Left kidney (tissue), 2 donors: ENCODE results near the gene EIF4E2. TPM values are rescaled to one million over a fixed set of nuclear protein-coding genes. Genes with fewer than 3 reads are reported as not detected.
"Not testable (repeated sequence)": the region's sequence is repeated elsewhere in the genome, so short reads cannot be mapped to it uniquely, and the experiment has no call there.

Experiments
- DNase-seq: peaks from one replicate; pipeline ENCODE4 v3.0.0-alpha.2; 2013
- polyA plus RNA-seq: library from polyadenylated mRNA; unstranded; fragments of 120-200 nt; gene quantifications from one replicate; pipeline ENCODE4 v1.2.1, GENCODE V29; 2013; ENCODE audit not compliant: insufficient read length

Gene EIF4E2
- polyA plus RNA-seq, 1 donor, result 105 TPM

GRCh38 chr2:232520489-232520888, 30.0 kb upstream of the EIF4E2 start:
- DNase-seq, result no peak

- no peak for DNase-seq
These were observed 29.4 kb upstream of the EIF4E2 start for GRCh38 chr2:232521098-232521497.

- no peak for DNase-seq
These were observed 28.4 kb upstream of the EIF4E2 start for GRCh38 chr2:232521959-232522622.

- no peak for DNase-seq
These were observed 27.7 kb upstream of the EIF4E2 start for GRCh38 chr2:232522623-232523401.

- DNase-seq, result no peak
These were observed 27.1 kb upstream of the EIF4E2 start for GRCh38 chr2:232523402-232523681.

GRCh38 chr2:232523682-232524597, 26.5 kb upstream of the EIF4E2 start:
- DNase-seq, result no peak

- no peak for DNase-seq
These were observed 25.7 kb upstream of the EIF4E2 start for GRCh38 chr2:232524771-232525170.

GRCh38 chr2:232525199-232525598, 25.3 kb upstream of the EIF4E2 start:
- DNase-seq, result no peak

- no peak for DNase-seq
These were observed 24.6 kb upstream of the EIF4E2 start, which contains the start of gene CHRND for GRCh38 chr2:232525791-232526371. Gene CHRND, plus strand, starts transcription at chr2:232526160. Its CDS starts 56 bp downstream, at chr2:232526216.

GRCh38 chr2:232526372-232526941, 24.0 kb upstream of the EIF4E2 start:
- no peak for DNase-seq

- no peak for DNase-seq
These were observed 22.5 kb upstream of the EIF4E2 start for GRCh38 chr2:232527905-232528470.

GRCh38 chr2:232528746-232529460, 21.6 kb upstream of the EIF4E2 start:
- no peak for DNase-seq

- no peak for DNase-seq
These were observed 20.5 kb upstream of the EIF4E2 start for GRCh38 chr2:232529806-232530547.

GRCh38 chr2:232530626-232531260, 19.7 kb upstream of the EIF4E2 start:
- no peak for DNase-seq

GRCh38 chr2:232532419-232532818, 18.1 kb upstream of the EIF4E2 start:
- no peak for DNase-seq

- DNase-seq, result not testable (repeated sequence)
These were observed 17.7 kb upstream of the EIF4E2 start for GRCh38 chr2:232532821-232533220.

GRCh38 chr2:232533944-232534710, 16.4 kb upstream of the EIF4E2 start:
- no peak for DNase-seq

GRCh38 chr2:232534940-232535651, 15.4 kb upstream of the EIF4E2 start:
- no peak for DNase-seq
